KBM-7 (cell line): ENCODE results near the gene ADAP2.

Source experiments
- DNase-seq: peaks from one replicate; pipeline ENCODE4 v3.0.0-alpha.2; 2015
- in situ Hi-C: fragments of 300-500 bp; cut with MboI; formaldehyde crosslinking; loops from 2 replicates; pipeline ENCODE4 v1.14.3; 2020; ENCODE audit warnings: low sequenced_read_pairs, low pct_unique_long_range_greater_than_20kb, mixed read lengths

The ADAP2 gene

DNA sequence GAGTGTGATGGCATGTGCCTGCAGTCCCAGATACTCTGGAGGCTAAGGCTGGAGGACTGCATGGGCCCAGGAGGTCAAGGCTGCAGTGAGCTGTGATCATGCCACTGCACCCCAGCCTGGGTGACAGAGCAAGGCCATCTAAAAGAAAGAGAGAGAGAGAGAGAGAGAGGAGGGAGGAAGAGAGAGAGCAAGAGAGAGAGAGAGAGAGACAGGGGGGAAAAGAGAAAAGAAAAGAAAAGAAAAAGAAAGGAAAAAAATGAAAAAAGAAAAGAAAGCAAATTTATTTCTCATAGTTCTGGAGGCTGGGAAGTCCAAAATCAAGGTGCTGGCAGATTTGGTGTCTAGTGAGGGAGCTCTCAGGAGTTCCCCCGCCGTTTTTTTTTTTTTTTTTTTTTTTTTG is 82.4 kb downstream of the ADAP2 start:
- in situ Hi-C loops = loop anchor here (25.0 kb wide), 1 partner anchor 208 kb away; no protein-coding TSS in a partner anchor
- no peak for DNase-seq

DNA sequence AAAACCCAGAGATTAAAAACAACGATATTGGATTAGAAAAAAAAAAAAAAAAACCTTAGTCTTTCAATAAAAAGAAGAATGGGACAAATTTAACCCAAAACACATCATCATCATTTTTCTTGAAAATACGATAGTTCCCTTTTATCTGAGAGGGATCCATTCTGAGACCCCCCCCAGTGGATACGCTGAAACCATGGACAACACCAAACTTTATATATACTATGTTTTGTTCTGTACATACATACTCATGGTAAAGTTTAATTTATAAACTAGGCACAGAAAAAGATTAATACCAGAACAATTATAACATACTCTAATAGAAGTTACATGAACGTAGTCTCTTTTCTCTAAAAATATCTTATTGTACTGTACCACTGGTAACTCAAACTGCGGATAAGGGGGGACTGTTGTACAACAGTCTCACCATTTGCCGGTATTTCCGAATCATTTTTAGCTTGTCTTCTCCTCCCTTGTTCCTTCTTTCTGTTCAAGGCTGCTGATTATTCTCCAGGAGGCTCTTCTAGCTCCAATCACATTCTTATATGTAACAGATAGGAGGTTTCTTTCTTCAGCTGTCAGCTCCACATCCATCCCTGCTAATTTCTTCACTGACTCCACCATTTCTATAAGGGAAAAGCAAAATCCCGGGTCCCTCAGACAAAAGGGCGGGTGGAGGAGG is 86.1 kb downstream of the ADAP2 start:
- DNase-seq = no peak
- in situ Hi-C loops = loop anchor here (25.0 kb wide), 1 partner anchor 204 kb away; no protein-coding TSS in a partner anchor

DNA sequence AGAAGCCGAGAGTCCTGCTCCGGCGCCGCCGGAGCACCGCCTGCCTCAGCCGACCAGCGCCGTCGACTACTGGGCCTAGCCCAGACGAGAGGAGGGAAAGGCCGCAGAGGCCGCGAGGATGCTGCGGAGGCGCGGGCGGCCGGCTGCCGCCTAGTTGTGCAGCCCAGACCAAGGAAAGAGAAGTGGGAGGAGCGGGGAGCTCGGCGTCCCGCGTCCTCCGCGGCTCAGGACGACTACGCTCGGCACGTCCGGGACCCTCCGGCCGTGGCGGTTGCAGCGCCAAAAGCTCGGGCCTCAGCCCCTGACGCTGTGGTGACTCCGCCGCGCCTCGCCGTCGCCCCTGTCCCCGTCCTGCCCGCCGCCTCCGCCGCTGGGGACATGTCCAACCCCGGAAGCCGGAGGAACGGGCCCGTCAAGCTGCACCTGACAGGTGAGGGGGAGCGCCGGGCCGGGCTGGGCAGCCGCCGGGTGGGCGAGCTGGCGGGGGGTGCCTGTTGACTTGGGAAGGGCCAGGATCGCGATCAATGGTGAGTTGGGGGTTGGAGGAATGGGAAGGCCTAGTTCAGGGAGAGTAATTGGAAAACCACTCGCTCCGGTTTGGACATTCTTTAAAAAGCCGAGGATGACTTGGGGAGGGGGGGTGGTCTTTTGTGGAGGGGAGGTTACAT is 86.8 kb downstream of the ADAP2 start:
- peak; percentile 83 for DNase-seq
- in situ Hi-C loops = loop anchor here (25.0 kb wide), 1 partner anchor 204 kb away; no protein-coding TSS in a partner anchor
